Measurements from ENCODE around the gene RPS14.
"Not testable (repeated sequence)": the region's sequence is repeated elsewhere in the genome, so short reads cannot be mapped to it uniquely, and the experiment has no call there.

The RPS14 gene

DNA sequence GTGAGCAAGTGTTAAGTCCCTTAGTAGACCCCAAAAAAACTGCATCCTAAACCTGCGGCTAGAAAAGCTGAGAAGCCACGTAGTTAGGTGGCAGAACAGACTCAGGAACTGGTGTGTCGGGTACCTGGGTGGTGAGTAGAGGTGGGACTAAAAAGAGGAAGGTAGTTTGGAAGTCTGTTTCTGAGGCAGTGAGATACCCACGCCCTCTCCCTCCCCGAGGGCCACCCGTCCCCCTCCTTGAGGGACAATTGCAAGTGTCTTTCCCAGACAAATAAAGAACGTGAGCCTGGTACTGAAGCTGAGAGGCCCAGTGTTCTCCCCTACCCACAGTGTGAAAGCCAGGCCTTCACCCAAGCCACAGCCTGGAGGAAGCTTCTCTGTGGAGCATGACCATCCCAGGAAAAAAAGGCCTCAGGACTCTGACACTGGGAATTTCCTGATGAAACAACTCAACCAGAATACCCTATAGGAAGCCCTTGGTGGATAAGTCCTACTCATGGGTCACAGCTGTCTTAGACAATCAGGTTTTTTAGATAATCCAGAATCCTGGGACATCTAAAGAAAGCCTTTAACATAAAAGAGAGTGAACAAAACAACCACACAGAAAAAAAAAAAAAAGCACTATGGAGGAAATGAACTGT is 29.8 kb downstream of the RPS14 start:
- Histone ChIP-seq H3F3A (ENCODE audit: low read depth) (no peaks in the 10 kb centered on the region), H3K4me2 (ENCODE audit: low read depth, low read length, poor library complexity, severe bottlenecking) (no peak overlapping the region), H2AFZ (ENCODE audit: low read length) (no peak overlapping the region), H4K20me1 (ENCODE audit: insufficient read depth, low read length, poor library complexity, severe bottlenecking) (no peaks in the 10 kb centered on the region), H3K9me3 (ENCODE audit: insufficient read depth, low read depth, low read length) (no peaks in the 10 kb centered on the region), H3K36me3 (ENCODE audit: insufficient read depth, low read length) (no peaks in the 10 kb centered on the region), H3K4me1 (ENCODE audit: insufficient read depth, low read length, poor library complexity, severe bottlenecking) (no peaks in the 10 kb centered on the region), H3K9ac (ENCODE audit: low read depth, low read length, poor library complexity, severe bottlenecking) (no peak overlapping the region), H3K79me2 (ENCODE audit: insufficient read depth, low read length) (no peaks in the 10 kb centered on the region), H3K9me2 (replicated peaks; ENCODE audit: low read depth, low read length) (no peaks in the 10 kb centered on the region), H3K27me3 (ENCODE audit: insufficient read depth, low read length, poor library complexity, severe bottlenecking) (no peaks in the 10 kb centered on the region), H3K4me3 (ENCODE audit: low read length, poor library complexity, severe bottlenecking) (no peak overlapping the region)
- TF ChIP-seq, protein P1, sequence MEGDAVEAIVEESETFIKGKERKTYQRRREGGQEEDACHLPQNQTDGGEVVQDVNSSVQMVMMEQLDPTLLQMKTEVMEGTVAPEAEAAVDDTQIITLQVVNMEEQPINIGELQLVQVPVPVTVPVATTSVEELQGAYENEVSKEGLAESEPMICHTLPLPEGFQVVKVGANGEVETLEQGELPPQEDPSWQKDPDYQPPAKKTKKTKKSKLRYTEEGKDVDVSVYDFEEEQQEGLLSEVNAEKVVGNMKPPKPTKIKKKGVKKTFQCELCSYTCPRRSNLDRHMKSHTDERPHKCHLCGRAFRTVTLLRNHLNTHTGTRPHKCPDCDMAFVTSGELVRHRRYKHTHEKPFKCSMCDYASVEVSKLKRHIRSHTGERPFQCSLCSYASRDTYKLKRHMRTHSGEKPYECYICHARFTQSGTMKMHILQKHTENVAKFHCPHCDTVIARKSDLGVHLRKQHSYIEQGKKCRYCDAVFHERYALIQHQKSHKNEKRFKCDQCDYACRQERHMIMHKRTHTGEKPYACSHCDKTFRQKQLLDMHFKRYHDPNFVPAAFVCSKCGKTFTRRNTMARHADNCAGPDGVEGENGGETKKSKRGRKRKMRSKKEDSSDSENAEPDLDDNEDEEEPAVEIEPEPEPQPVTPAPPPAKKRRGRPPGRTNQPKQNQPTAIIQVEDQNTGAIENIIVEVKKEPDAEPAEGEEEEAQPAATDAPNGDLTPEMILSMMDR (conservative IDR thresholded peaks at IDR 0.05; ENCODE audit: low read length), result no peak
- TF ChIP-seq EZH2phosphoT487 (IDR thresholded peaks at IDR 0.05; ENCODE audit: borderline replicate concordance), result no peak

DNA sequence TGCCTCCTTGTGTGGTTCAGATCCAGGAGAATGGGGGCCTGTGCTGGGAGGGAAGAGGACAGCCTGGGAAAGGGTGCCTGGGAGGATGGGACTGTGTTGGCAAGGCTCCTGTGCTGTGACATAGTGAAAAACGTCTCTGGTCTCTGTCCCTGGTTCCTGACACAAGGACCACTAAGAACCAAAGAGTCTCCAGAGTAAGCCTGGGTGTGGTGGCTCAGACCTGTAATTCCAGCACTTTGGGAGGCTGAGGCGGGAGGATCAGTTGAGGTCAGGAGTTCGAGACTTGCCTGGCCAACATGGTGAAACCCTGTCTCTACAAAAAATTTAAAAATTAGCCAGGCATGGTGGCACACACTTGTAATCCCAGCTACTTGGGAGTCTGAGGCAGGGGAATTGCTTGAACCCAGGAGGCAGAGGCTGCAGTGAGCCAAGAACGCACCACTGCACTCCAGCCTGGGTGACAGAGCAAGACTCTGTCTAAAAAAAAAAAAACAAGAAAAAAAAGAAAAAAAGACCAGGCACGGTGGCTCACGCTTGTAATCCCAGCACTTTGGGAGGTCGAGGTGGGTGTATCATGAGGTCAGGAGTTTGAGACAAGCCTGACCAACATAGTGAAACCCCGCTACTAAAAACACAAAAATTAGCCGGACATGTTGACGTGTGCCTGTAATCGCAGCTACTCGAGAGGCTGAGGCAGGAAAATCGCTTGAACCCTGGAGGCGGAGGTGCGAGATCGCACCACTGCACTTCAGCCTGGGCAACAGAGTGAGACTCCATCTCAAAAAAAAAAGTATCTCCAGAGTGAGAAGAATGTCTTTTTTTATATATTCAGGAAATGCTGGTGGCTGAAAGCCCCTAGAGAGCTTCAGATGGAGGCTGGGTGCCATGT is 35.4 kb downstream of the RPS14 start:
- not testable (repeated sequence) for H2AFZ ChIP-seq (ENCODE audit: low read length); H3K4me2 ChIP-seq (ENCODE audit: low read depth, low read length, poor library complexity, severe bottlenecking); H3K4me3 ChIP-seq (ENCODE audit: low read length, poor library complexity, severe bottlenecking)

GRCh38 chr5:150413176-150413901 is 36.2 kb downstream of the RPS14 start:
- Histone ChIP-seq H3K9me3 (ENCODE audit: insufficient read depth, low read depth, low read length) (no peaks in the 10 kb centered on the region), H3K9ac (ENCODE audit: low read depth, low read length, poor library complexity, severe bottlenecking) (no peak overlapping the region), H4K20me1 (ENCODE audit: insufficient read depth, low read length, poor library complexity, severe bottlenecking) (no peaks in the 10 kb centered on the region), H3K4me1 (ENCODE audit: insufficient read depth, low read length, poor library complexity, severe bottlenecking) (peaks cover 5% of the 10 kb centered on the region), H3K79me2 (ENCODE audit: insufficient read depth, low read length) (no peaks in the 10 kb centered on the region), H2AFZ (ENCODE audit: low read length) (no peak overlapping the region), H3K4me2 (ENCODE audit: low read depth, low read length, poor library complexity, severe bottlenecking) (no peak overlapping the region), H3K9me2 (replicated peaks; ENCODE audit: low read depth, low read length) (no peaks in the 10 kb centered on the region), H3K36me3 (ENCODE audit: insufficient read depth, low read length) (no peaks in the 10 kb centered on the region), H3K27me3 (ENCODE audit: insufficient read depth, low read length, poor library complexity, severe bottlenecking) (no peaks in the 10 kb centered on the region), H3K4me3 (ENCODE audit: low read length, poor library complexity, severe bottlenecking) (no peak overlapping the region), H3F3A (ENCODE audit: low read depth) (no peaks in the 10 kb centered on the region)
- no peak for TF ChIP-seq EZH2phosphoT487 (IDR thresholded peaks at IDR 0.05; ENCODE audit: borderline replicate concordance)
- TF ChIP-seq, protein P1 (conservative IDR thresholded peaks at IDR 0.05; ENCODE audit: low read length), result no peak

More for the DNA sequence above, 35.4 kb downstream of the RPS14 start:
- H3K36me3 ChIP-seq (ENCODE audit: insufficient read depth, low read length); H3F3A ChIP-seq (ENCODE audit: low read depth); H3K9me2 ChIP-seq (replicated peaks; ENCODE audit: low read depth, low read length); H3K9ac ChIP-seq (ENCODE audit: low read depth, low read length, poor library complexity, severe bottlenecking); H3K4me1 ChIP-seq (ENCODE audit: insufficient read depth, low read length, poor library complexity, severe bottlenecking); H3K27me3 ChIP-seq (ENCODE audit: insufficient read depth, low read length, poor library complexity, severe bottlenecking); H4K20me1 ChIP-seq (ENCODE audit: insufficient read depth, low read length, poor library complexity, severe bottlenecking); H3K79me2 ChIP-seq (ENCODE audit: insufficient read depth, low read length); H3K9me3 ChIP-seq (ENCODE audit: insufficient read depth, low read depth, low read length): not testable (repeated sequence)

Data from Loucy (cell line).